Upper lobe of right lung (tissue), 1 donor: Measurements from ENCODE around the gene BLOC1S1. TPM values are rescaled to one million over a fixed set of nuclear protein-coding genes. Genes with fewer than 3 reads are reported as not detected.

ENCODE experiments used
- ATAC-seq: fragments of 200-7000 bp; cut with Tn5 transposase; one replicate; pipeline ENCODE4 v1.9.1; 2020; ENCODE audit warnings: mild to moderate bottlenecking, moderate library complexity
- DNase-seq: peaks from one replicate; pipeline ENCODE4 v3.0.0-alpha.2; 2020
- H3K27ac ChIP-seq: fragments of 200-600 bp; one replicate; pipeline ENCODE4 v1.8.0; 2022
- H3K27me3 ChIP-seq: fragments of 200-600 bp; one replicate; pipeline ENCODE4 v1.8.0; 2022; ENCODE audit warnings: mild to moderate bottlenecking
- H3K36me3 ChIP-seq: fragments of 200-600 bp; one replicate; pipeline ENCODE4 v1.8.0; 2022
- H3K4me1 ChIP-seq: fragments of 200-600 bp; one replicate; pipeline ENCODE4 v1.8.0; 2022
- H3K4me3 ChIP-seq: fragments of 200-600 bp; one replicate; pipeline ENCODE4 v1.8.0; 2022; ENCODE audit warnings: mild to moderate bottlenecking
- H3K9me3 ChIP-seq: fragments of 200-600 bp; one replicate; pipeline ENCODE4 v1.8.0; 2022
- intact Hi-C: fragments of 100-400 bp; cut with DNase I; formaldehyde crosslinking; loops from one replicate; pipeline ENCODE4 v1.11.0; 2022
- total RNA-seq: library from RNA; stranded (reverse); fragmentation: NEBNext Ultra II Directional; extraction: Animal tissue kit (Norgen Biotek cat#: 25700); gene quantifications from one replicate; pipeline ENCODE4 v1.2.1, GENCODE V29; 2021
- TF ChIP-seq, protein P1 (sequence below): fragments of 200-600 bp; IDR thresholded peaks from one replicate; pipeline ENCODE4 v1.8.0; 2022; ENCODE audit warnings: antibody characterized with exemption
- donor health status: DM: no; HTN: yes; CAD: no; lungs with severe emphysema.

BLOC1S1 gene
- total RNA-seq, 1 donor from 2014 or later = 129 TPM

DNA sequence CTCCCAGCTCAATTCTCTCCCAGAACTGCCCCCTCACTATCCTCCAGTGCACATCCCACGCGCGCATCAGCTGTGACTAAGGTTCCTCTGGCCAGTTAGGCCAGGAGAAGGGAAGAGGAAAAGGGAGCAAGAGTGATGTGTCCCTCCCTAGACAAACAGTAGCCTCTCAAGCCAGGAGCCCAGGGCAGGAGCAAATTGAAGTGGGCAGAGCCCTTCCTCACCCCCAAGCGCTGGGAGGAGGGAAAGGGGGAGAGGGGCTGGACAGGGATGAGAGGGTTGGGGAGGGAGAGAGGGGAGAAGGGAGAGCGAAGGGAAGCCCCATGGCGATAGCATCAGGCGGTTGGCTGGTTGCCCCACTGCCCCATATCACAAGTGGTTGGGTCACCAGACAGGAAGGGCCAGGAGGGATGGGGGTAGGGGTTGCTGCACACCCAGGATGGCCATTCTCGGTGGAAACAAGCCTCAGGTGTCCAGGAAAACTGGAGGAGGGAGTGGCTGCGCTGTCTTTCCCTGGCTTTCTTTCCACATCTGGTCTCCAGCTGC, 11.9 kb downstream of the BLOC1S1 start:
- Histone ChIP-seq H3K9me3 (no peaks in the 10 kb centered on the region), H3K36me3 (peaks cover 47% of the 10 kb centered on the region), H3K27ac (peak overlapping the region; percentile 97), H3K4me1 (peaks cover 44% of the 10 kb centered on the region), H3K4me3 (peak overlapping the region; percentile 74), H3K27me3 (no peaks in the 10 kb centered on the region)
- intact Hi-C loops = no loop called here
- ATAC-seq (peak; percentile 28), DNase-seq (peak; percentile 91)
- TF ChIP-seq, protein P1, sequence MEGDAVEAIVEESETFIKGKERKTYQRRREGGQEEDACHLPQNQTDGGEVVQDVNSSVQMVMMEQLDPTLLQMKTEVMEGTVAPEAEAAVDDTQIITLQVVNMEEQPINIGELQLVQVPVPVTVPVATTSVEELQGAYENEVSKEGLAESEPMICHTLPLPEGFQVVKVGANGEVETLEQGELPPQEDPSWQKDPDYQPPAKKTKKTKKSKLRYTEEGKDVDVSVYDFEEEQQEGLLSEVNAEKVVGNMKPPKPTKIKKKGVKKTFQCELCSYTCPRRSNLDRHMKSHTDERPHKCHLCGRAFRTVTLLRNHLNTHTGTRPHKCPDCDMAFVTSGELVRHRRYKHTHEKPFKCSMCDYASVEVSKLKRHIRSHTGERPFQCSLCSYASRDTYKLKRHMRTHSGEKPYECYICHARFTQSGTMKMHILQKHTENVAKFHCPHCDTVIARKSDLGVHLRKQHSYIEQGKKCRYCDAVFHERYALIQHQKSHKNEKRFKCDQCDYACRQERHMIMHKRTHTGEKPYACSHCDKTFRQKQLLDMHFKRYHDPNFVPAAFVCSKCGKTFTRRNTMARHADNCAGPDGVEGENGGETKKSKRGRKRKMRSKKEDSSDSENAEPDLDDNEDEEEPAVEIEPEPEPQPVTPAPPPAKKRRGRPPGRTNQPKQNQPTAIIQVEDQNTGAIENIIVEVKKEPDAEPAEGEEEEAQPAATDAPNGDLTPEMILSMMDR = no peak

DNA sequence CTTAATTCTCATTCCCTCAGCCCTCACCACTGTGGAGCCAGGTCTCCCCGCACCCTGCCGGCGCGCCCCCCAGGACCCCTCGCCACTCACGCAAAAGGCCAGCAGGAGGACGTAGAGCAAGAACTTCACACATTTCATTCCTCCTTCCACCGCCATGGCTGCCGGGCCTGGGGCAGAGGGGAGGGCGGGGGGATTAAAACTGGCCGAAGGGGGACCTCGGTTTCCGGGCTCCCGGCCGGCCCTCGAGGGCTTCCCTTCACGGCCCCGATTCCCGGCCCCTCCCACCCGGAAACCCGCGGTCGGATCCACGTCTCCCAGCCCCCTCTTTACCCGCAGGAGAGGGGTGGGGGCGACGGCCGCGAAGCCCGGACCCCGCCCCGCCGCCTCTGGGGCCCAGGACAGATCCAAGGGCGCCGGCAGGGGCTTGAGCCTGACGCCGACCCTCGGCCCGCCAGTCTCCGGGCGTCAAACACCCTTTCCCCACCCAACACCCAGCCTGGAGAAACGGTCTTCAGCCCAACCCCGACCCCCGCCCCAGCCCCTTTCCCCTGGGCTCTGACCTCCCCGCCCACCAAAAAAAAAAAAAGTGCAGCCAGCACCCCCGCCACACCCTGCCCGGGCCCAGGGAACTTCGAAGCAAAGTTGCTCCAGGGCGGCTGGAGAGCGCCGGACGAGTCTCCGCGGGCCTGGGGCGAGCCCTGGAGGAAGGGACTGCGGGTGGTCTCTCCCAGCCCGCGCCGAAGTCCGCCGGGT, 12.5 kb downstream of the BLOC1S1 start:
- peak overlapping the region; percentile 74 for H3K4me3 ChIP-seq
- intact Hi-C loops = no loop called here
- TF ChIP-seq, protein P1 = no peak
- ATAC-seq (peak; percentile 60), DNase-seq (peak; percentile 93)
- H3K27me3 ChIP-seq = no peaks in the 10 kb centered on the region
- peaks cover 41% of the 10 kb centered on the region for H3K36me3 ChIP-seq
- peak overlapping the region; percentile 97 for H3K27ac ChIP-seq
- H3K4me1 ChIP-seq = peaks cover 44% of the 10 kb centered on the region
- no peaks in the 10 kb centered on the region for H3K9me3 ChIP-seq

DNA sequence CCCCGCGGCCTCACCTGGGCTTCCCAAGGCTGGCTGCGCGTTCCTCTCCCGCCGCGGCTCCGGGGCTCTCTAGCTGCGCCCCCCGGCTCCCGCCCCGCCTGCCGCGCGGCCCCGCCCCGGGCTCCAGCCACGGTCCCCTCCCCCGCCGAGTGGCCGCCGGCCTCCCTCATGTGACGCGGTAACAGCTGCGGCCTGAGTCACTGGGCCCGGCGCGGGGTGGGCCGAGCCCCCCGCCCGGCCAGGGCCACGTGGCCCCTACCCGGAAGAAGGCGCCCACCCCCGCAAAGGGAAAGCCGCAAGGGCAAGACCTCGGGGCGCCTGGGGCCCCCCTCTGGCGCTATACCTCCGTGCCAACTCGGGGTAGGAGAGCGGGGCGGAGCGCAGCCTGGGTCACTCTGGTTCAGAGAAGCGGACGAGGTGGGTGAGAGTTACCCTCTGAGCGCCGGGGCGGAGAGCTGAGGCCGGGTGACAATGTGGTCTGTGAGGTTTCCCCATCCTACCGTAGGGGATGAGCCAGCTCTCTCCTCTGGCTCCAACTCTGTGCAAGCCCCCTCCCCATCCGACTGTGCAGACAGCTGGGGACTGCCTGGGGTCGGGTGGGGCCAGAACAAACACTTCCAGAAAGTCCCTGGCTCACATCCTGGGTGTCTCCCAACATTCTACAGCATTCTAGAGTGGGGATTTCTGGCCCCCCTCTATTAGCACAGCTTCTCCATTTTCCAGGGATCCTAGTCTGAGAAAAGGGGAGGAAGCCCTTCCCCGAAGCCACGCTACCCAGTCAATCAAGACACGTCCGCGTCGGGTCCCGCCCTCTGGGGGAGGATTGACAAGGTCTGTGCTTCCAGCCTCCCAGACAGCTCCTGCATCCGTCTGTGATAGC, 13.3 kb downstream of the BLOC1S1 start, which contains the start of gene CD63:
Gene CD63 (minus strand): TSS at position 71 of the 880 bp plus-strand sequence. CDS start 668 bp downstream, outside the sequence.
- H3K4me3 ChIP-seq = peak within 1 kb of the TSS; percentile 74
- TF ChIP-seq, protein P1 = no peak
- H3K9me3 ChIP-seq = no peaks in the 10 kb centered on the region
- peaks cover 44% of the 10 kb centered on the region for H3K4me1 ChIP-seq
- ATAC-seq = peak; percentile 86
- peak; percentile 96 for DNase-seq
- H3K36me3 ChIP-seq = peaks cover 32% of the 10 kb centered on the region
- H3K27me3 ChIP-seq = no peaks in the 10 kb centered on the region
- H3K27ac ChIP-seq = peak within 1 kb of the TSS; percentile 97
- intact Hi-C loops = no loop called here

DNA sequence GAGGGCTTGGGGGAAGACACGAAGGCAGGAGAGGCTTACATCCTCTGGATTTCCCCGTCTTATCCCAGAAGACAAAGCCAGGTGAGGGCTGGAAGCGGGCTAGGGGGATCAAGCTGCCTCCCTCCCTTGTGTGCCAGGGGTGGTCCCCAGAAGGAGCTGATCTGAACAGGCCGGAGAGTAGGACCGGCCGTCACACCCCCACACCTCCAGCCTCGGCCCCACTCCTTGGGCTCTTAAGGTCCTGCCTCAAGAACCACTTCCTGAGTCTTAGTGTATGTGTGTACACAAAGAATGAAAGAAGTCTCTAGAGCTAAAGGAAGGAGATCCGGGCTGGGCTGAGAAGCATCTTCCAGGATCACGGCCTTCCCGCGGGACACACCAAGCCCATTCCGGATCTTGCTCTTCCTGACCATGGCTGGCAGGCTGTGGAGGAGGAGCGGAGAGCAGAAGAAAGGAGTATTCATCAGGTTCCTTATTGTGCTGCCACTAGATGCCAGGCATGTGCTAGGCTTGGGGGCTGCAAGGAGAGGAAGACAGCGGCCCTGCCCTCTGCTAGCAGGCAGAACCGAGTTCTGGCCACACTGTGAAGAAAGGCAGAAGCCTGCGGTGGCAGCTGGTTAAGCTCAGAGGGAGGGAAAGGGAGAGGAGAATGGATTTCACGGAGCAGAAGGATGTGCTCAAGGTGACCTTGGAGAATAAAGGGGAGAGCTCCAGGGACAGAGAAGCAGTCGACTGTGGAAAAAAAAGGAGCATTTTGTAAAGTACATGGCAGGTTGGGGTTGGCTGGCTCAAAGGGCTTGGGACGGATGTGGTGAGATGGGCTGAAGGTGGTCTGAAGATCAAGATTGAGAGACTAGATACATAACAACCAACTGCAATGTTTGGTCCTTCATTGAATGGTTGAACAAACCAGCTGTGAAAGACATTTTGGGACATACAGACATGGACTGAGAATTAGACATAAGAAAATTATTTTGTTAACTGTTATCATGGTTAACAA, 14.3 kb downstream of the BLOC1S1 start:
- TF ChIP-seq, protein P1 = no peak
- intact Hi-C loops = no loop called here
- Histone ChIP-seq H3K4me1 (peaks cover 39% of the 10 kb centered on the region), H3K9me3 (no peaks in the 10 kb centered on the region), H3K27me3 (no peaks in the 10 kb centered on the region), H3K4me3 (peak overlapping the region; percentile 74), H3K36me3 (peaks cover 23% of the 10 kb centered on the region), H3K27ac (peak overlapping the region; percentile 97)
- peak; percentile 86 for DNase-seq
- peak; percentile 38 for ATAC-seq

DNA sequence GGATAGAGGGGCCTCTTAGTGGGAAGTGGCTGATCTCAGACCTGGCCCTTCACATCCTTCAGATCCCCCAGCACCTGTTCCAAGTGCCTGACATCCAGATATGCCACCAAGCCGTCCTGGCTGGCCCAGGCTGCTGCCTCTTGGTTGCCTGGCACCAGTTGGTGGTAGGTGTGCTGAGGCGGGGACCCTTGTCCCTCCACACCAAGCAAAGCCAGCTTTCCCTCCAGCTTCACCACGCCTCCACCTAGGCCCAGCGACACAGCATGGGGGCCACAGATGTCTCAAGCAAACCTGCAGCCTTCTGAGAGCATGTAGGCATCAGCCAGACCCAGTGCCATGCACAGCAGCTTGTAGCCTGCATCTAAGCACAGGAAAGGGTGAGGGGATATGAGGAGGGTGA, 16.4 kb downstream of the BLOC1S1 start:
- ATAC-seq (no peak), DNase-seq (no peak)
- TF ChIP-seq, protein P1 = no peak
- Histone ChIP-seq H3K27ac (no peak overlapping the region), H3K4me3 (no peak overlapping the region), H3K9me3 (no peaks in the 10 kb centered on the region), H3K4me1 (peaks cover 17% of the 10 kb centered on the region), H3K27me3 (no peaks in the 10 kb centered on the region), H3K36me3 (peaks cover 1% of the 10 kb centered on the region)
- intact Hi-C loops = no loop called here
